GM12878 (cell line): ENCODE measurements around the gene HASPIN. TPM values are rescaled to one million over a fixed set of nuclear protein-coding genes. Genes with fewer than 3 reads are reported as not detected.

Source experiments
- ATAC-seq: fragments of 200-7000 bp; cut with Tn5 transposase; 3 replicates; pipeline ENCODE4 v1.9.1; 2020; ENCODE audit warnings: mild to moderate bottlenecking, moderate library complexity
- BruUV-seq: library from RNA; stranded (reverse); fragments of 400-500 nt; replicated peaks from 2 replicates; lab custom pipeline; 2021; lab: Mats Ljungman, UMichigan
- CTCF ChIA-PET: fragments of 300-600 bp; sonication (Branson Sonifier 250); formaldehyde crosslinking; extraction: SDS; loops from one replicate; lab custom pipeline; 2021; ENCODE audit warnings: inconsistent platforms; lab: Yijun Ruan, JAX
- POLR2A ChIA-PET: fragments of 350-600 bp; formaldehyde crosslinking; extraction: SDS; loops from one replicate; lab custom pipeline; 2021; ENCODE audit warnings: inconsistent platforms; lab: Charles Lee
- RAD21 ChIA-PET: fragments of 300-600 bp; sonication (Branson Sonifier 250); formaldehyde crosslinking; loops from one replicate; lab custom pipeline; 2023; ENCODE audit warnings: antibody characterized with exemption; ENCODE audit not compliant: unreplicated experiment; lab: Charles Lee
- SMC1A ChIA-PET: fragments of 300-600 bp; sonication (Branson Sonifier 250); formaldehyde crosslinking; loops from one replicate; lab custom pipeline; 2023; ENCODE audit not compliant: unreplicated experiment, uncharacterized antibody; lab: Charles Lee
- DNase-seq: peaks from one replicate; pipeline ENCODE4 v3.0.0-alpha.2; 2011; ENCODE audit warnings: low read depth, low spot score
- FAIRE-seq: peaks from 3 replicates; lab custom pipeline; 2011; peaks lifted over from hg19 to GRCh38; lab: Jason Lieb, UNC
- H2AFZ ChIP-seq: 2 replicates; pipeline ENCODE4 v1.6.0; 2011; ENCODE audit warnings: low read depth, low read length, control low read depth; ENCODE audit not compliant: control insufficient read depth
- H3K27ac ChIP-seq: 2 replicates; pipeline ENCODE4 v1.5.1; 2011; ENCODE audit warnings: control low read depth; ENCODE audit not compliant: control insufficient read depth, insufficient read depth
- H3K27me3 ChIP-seq, 2 experiments: replicated peaks in 1 of 2; 2 replicates each; pipeline versions ENCODE4 v1.6.0 to v1.6.1; 2011; ENCODE audit warnings: low read length in 1 of 2; ENCODE audit not compliant: control insufficient read depth in 2 of 2, insufficient read depth in 2 of 2
- H3K36me3 ChIP-seq, 2 experiments: 2 replicates each; pipeline ENCODE4 v1.5.1; 2011; ENCODE audit warnings: low read length in 1 of 2; ENCODE audit not compliant: control insufficient read depth in 2 of 2, insufficient read depth in 2 of 2
- H3K4me1 ChIP-seq: 2 replicates; pipeline ENCODE4 v1.6.1; 2011; ENCODE audit warnings: mild to moderate bottlenecking, low read length, moderate library complexity, mixed read lengths; ENCODE audit not compliant: control insufficient read depth, insufficient read depth
- H3K4me2 ChIP-seq: 2 replicates; pipeline ENCODE4 v1.6.0; 2011; ENCODE audit warnings: control low read depth; ENCODE audit not compliant: control insufficient read depth, insufficient read depth
- H3K4me3 ChIP-seq: fragments of 200-600 bp; sonication (generic); 2 replicates; pipeline ENCODE4 v1.5.1; 2016
- H3K79me2 ChIP-seq: 2 replicates; pipeline ENCODE4 v1.6.0; 2011; ENCODE audit warnings: low read length; ENCODE audit not compliant: control insufficient read depth, insufficient read depth
- H3K9ac ChIP-seq: 2 replicates; pipeline ENCODE4 v1.8.0; 2011; ENCODE audit warnings: low read length, control low read depth, mixed read lengths; ENCODE audit not compliant: control insufficient read depth, insufficient read depth
- H3K9me3 ChIP-seq: replicated peaks from 3 replicates; pipeline ENCODE4 v1.5.1; 2011; ENCODE audit warnings: mild to moderate bottlenecking, low read length; ENCODE audit not compliant: control insufficient read depth, insufficient read depth
- H4K20me1 ChIP-seq: 2 replicates; pipeline ENCODE4 v1.6.0; 2011; ENCODE audit not compliant: control insufficient read depth, insufficient read depth
- WGBS: methylation state at CpG from one replicate; pipeline ENCODE4 v1.1.6; 2016; ENCODE audit warnings: low lambda C conversion rate; ENCODE audit not compliant: insufficient replicate concordance, insufficient coverage; ENCODE audit errors: missing lambda C conversion rate; 5-methylcytosine and 5-hydroxymethylcytosine counted together
- in situ Hi-C: fragments of 300-500 bp; cut with MboI; formaldehyde crosslinking; loops from 9 replicates; pipeline ENCODE4 v1.14.3; 2018; ENCODE audit warnings: mixed read lengths
- intact Hi-C: fragments of 100-400 bp; cut with micrococcal nuclease; formaldehyde crosslinking; loops from one replicate; pipeline ENCODE4 v1.14.2; 2022; ENCODE audit not compliant: unreplicated experiment
- polyA plus RNA-seq, 11 experiments: library from polyadenylated mRNA; depleted of rRNA in 4 of 11; unstranded in 6 of 11; stranded (reverse) in 5 of 11; fragments of >200 nt; fragmentation: Nextera tagmentation in 4 of 11; fragmentation: Illumina TruSeq in 1 of 11; extraction: Ambion mirVana in 4 of 11; extraction: Trizol in 1 of 11; gene quantifications; 1 replicate in 1 of 11; 2 replicates in 10 of 11; pipeline versions ENCODE4 v1.2.1 to v1.2.3, GENCODE V29; 2011 to 2016; ENCODE audit warnings: inconsistent platforms in 2 of 11, missing spikeins in 2 of 11, low read depth in 1 of 11
- total RNA-seq, 4 experiments: library from RNA; depleted of rRNA in 3 of 4; stranded (reverse); fragments of >200 nt in 3 of 4; fragmentation: Illumina TruSeq in 1 of 4; extraction: Trizol in 1 of 4; gene quantifications; 2 replicates each; pipeline versions ENCODE4 v1.2.1 to v1.2.3, GENCODE V29; 2013 to 2021
- TF ChIP-seq, protein P1 (sequence below): IDR thresholded peaks from 2 replicates; pipeline ENCODE4 v1.6.1; 2011; ENCODE audit warnings: borderline replicate concordance, low read depth, mild to moderate bottlenecking, moderate library complexity, mixed read lengths, low read length; ENCODE audit not compliant: insufficient read depth; ENCODE audit errors: extremely low read length
- TF ChIP-seq, protein P2 (sequence below): IDR thresholded peaks from 2 replicates; pipeline ENCODE4 v1.6.1; 2012; ENCODE audit warnings: low read depth, low read length, improper control_type of control experiment
- TF ChIP-seq, protein P3 (sequence below): IDR thresholded peaks from 2 replicates; pipeline ENCODE4 v1.6.1; 2011; ENCODE audit warnings: borderline replicate concordance, low read depth, mild to moderate bottlenecking, moderate library complexity, low read length; ENCODE audit not compliant: insufficient read depth, poor library complexity, severe bottlenecking

HASPIN gene
- total and polyA plus RNA-seq, 10 of the 15 experiments (the other 5 are each of a cell fraction or from before 2014, with no cell fraction given), result 0.80 to 18.0 (median 10.1) TPM

DNA sequence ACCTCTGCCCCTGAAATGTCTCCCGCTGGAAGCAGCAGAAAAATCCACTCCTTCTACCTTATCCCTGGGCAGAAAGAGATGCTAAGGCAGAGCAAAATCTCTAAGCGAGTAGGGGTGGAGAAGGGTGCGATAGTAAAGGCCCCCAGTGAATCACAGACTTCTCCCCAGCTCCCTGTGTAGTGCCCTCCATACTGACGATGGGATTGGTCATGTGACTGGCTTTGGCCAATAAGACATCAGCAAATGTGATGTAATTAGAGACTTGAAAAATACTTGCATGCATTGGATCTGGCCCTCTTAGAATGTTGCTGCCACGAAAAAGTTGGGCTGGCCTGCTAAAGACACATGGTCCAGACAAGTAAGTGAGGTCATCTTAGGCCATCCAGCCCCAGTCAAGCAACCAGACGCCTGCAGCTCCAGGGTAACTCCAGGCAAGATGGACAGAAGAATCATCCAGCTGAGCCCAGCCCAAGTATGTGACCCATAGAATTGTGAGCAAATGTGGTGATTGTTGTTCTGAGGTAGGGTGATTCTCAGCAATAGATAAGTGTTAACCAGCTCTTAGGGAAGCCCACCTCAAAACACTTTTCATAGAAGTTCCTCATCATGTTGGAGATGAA is 36.0 kb downstream of the HASPIN start:
- TF ChIP-seq, protein P1, sequence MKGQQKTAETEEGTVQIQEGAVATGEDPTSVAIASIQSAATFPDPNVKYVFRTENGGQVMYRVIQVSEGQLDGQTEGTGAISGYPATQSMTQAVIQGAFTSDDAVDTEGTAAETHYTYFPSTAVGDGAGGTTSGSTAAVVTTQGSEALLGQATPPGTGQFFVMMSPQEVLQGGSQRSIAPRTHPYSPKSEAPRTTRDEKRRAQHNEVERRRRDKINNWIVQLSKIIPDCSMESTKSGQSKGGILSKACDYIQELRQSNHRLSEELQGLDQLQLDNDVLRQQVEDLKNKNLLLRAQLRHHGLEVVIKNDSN, result peak; percentile 22
- TF ChIP-seq, protein P2, sequence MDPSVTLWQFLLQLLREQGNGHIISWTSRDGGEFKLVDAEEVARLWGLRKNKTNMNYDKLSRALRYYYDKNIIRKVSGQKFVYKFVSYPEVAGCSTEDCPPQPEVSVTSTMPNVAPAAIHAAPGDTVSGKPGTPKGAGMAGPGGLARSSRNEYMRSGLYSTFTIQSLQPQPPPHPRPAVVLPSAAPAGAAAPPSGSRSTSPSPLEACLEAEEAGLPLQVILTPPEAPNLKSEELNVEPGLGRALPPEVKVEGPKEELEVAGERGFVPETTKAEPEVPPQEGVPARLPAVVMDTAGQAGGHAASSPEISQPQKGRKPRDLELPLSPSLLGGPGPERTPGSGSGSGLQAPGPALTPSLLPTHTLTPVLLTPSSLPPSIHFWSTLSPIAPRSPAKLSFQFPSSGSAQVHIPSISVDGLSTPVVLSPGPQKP, result no peak
- TF ChIP-seq, protein P3, sequence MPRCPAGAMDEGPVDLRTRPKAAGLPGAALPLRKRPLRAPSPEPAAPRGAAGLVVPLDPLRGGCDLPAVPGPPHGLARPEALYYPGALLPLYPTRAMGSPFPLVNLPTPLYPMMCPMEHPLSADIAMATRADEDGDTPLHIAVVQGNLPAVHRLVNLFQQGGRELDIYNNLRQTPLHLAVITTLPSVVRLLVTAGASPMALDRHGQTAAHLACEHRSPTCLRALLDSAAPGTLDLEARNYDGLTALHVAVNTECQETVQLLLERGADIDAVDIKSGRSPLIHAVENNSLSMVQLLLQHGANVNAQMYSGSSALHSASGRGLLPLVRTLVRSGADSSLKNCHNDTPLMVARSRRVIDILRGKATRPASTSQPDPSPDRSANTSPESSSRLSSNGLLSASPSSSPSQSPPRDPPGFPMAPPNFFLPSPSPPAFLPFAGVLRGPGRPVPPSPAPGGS, result no peak
- BruUV-seq, result no TSS peak
- CTCF ChIA-PET, result interaction anchor here (1.2 kb wide), 1 partner anchor 207 kb away, joined by 3 read pairs; no protein-coding TSS in a partner anchor

More for the DNA sequence above, 36.0 kb downstream of the HASPIN start:
- Histone ChIP-seq H3K27me3 (no peaks in the 10 kb centered on the region), H4K20me1 (no peaks in the 10 kb centered on the region), H3K9me3 (peaks cover 6% of the 10 kb centered on the region; the same call in 2 of the 3 replicates), H3K9ac (no peak overlapping the region), H3K36me3 (no peaks in the 10 kb centered on the region), H3K79me2 (no peaks in the 10 kb centered on the region), H3K4me2 (no peak overlapping the region), H3K4me1 (peaks cover 18% of the 10 kb centered on the region), H3K4me3 (no peak overlapping the region), H3K27ac (no peak overlapping the region), H2AFZ (no peak overlapping the region)
- ChIA-PET RAD21 (no interaction called here), SMC1A (interaction anchor here (1.3 kb wide), 1 partner anchor 22 kb away, joined by 6 read pairs; no protein-coding TSS in a partner anchor), POLR2A (interaction anchor here (0.6 kb wide), 1 partner anchor 1064 kb away, joined by 3 read pairs; no protein-coding TSS in a partner anchor)
- intact Hi-C loops (no loop called here), in situ Hi-C loops (no loop called here)
- 81% methylated on average over 6 of the region's 6 CpGs for WGBS
- DNase-seq, result no peak
- no peak for FAIRE-seq
- no peak for ATAC-seq
